ENCODE data around the gene SOCS1.

The SOCS1 gene

GRCh38 chr16:11245222-11245737 is 10.7 kb downstream of the SOCS1 start:
- no peak for DNase-seq (ENCODE audit: low read depth)

- no peak for DNase-seq (ENCODE audit: low read depth)
Observed at GRCh38 chr16:11242658-11243057, 13.3 kb downstream of the SOCS1 start.

- no peak for DNase-seq (ENCODE audit: low read depth)
Observed at GRCh38 chr16:11241480-11242204, 14.4 kb downstream of the SOCS1 start.

- DNase-seq (ENCODE audit: low read depth), result no peak
Observed at GRCh38 chr16:11240636-11241473, 15.1 kb downstream of the SOCS1 start.

- DNase-seq (ENCODE audit: low read depth), result no peak
Observed at GRCh38 chr16:11239644-11240632, 16.1 kb downstream of the SOCS1 start.

GRCh38 chr16:11238272-11239202 is 17.5 kb downstream of the SOCS1 start:
- no peak for DNase-seq (ENCODE audit: low read depth)

GRCh38 chr16:11236461-11237254 is 19.3 kb downstream of the SOCS1 start:
- DNase-seq (ENCODE audit: low read depth), result no peak

- no peak for DNase-seq (ENCODE audit: low read depth)
Observed at GRCh38 chr16:11235703-11235991, 20.4 kb downstream of the SOCS1 start.

- DNase-seq (ENCODE audit: low read depth), result no peak
Observed at GRCh38 chr16:11234884-11235702, 20.9 kb downstream of the SOCS1 start.

GRCh38 chr16:11233727-11234376 is 22.2 kb downstream of the SOCS1 start:
- DNase-seq (ENCODE audit: low read depth), result peak; percentile 67

GRCh38 chr16:11232852-11233726 is 22.9 kb downstream of the SOCS1 start:
- peak; percentile 86 for DNase-seq (ENCODE audit: low read depth)

GRCh38 chr16:11232302-11232851 is 23.6 kb downstream of the SOCS1 start:
- DNase-seq (ENCODE audit: low read depth), result no peak

- DNase-seq (ENCODE audit: low read depth), result no peak
Observed at GRCh38 chr16:11231367-11231970, 24.5 kb downstream of the SOCS1 start.

- DNase-seq (ENCODE audit: low read depth), result no peak
Observed at GRCh38 chr16:11229906-11230305, 26.1 kb downstream of the SOCS1 start.

GRCh38 chr16:11229432-11229831 is 26.6 kb downstream of the SOCS1 start:
- DNase-seq (ENCODE audit: low read depth), result no peak

- no peak for DNase-seq (ENCODE audit: low read depth)
Observed at GRCh38 chr16:11225677-11226549, 30.1 kb downstream of the SOCS1 start.
